Lower leg skin (tissue), 3 donors: Measurements from ENCODE around the gene PARD6G.

Experiments used
- CTCF ChIP-seq, 3 donors: fragments of 450-650 bp; IDR thresholded peaks; one replicate each; pipeline ENCODE4 v1.5.1; 2016; ENCODE audit warnings: antibody characterized with exemption in 3 of 3, mild to moderate bottlenecking in 3 of 3, moderate library complexity in 2 of 3
- POLR2A ChIP-seq, 2 donors: fragments of 450-650 bp; IDR thresholded peaks; one replicate each; pipeline ENCODE4 v1.6.1; 2016 to 2017; ENCODE audit warnings: antibody characterized with exemption in 2 of 2, mild to moderate bottlenecking in 1 of 2, moderate library complexity in 1 of 2

- TF ChIP-seq CTCF (IDR thresholded peaks at IDR 0.05) (no peak), POLR2A (IDR thresholded peaks at IDR 0.05) (no peak)
Measured at GRCh38 chr18:80154293-80154692, 93.0 kb downstream of the PARD6G start.
